Stimulated activated CD4-positive, alpha-beta T cell treated with anti-CD3 and anti-CD28 coated beads, Interleukin-4, amount 100 ng/mL, for 1 hour (primary cell): ENCODE data around the gene MINAR2.

Source experiments
- DNase-seq: peaks from one replicate; pipeline ENCODE4 v3.0.0-alpha.2; 2020

The MINAR2 gene

GRCh38 chr5:129773376-129773775 is 25.5 kb downstream of the MINAR2 start:
- DNase-seq = no peak

GRCh38 chr5:129781594-129781993 is 33.7 kb downstream of the MINAR2 start:
- no peak for DNase-seq

DNA sequence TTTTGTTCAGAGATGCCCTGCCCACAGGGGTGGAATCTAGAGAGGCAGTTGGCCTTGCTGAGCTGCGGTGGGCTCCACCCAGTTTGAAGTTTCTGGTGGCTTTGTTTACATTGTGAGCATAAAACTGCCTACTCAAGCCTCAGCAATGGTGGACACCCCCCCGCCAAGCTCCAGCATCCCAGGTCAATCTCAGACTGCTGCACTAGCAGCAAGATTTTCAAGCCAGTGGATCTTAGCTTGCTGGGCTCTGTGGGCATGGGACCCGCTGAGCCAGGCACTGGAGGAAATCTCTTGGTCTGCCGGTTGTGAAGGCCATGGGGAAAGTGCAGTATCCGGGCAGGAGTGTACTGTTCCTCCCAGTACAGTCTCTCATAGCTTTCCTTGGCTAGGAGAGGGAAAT is 55.5 kb downstream of the MINAR2 start:
- no peak for DNase-seq

DNA sequence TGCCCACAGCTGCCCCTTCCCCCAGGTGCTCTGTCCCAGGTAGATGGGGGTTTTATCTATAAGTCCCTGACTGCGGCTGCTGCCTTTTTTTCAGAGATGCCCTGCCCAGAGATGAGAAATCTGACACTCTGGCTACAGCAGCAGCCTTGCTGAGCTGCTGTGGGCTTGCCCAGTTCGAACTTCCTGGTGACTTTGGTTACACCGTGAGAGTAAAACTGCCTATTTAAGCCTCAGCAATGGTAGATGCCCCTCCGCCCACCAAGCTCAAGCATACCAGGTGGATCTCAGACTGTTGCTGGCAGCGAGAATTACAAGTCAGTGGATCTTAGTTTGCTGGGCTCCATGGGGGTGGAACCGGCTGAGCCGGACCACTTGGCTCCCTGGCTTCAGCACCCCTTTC is 56.8 kb downstream of the MINAR2 start:
- DNase-seq = no peak

GRCh38 chr5:129807162-129807814 is 59.4 kb downstream of the MINAR2 start:
- no peak for DNase-seq
